H1 (cell line): ENCODE data around the gene TM4SF1. TPM values are rescaled to one million over a fixed set of nuclear protein-coding genes. Genes with fewer than 3 reads are reported as not detected.

Experiments used
- CTCF ChIA-PET: fragments of 300-600 bp; sonication (Branson Sonifier 250); formaldehyde crosslinking; loops from one replicate; lab custom pipeline; 2021; ENCODE audit not compliant: partially characterized antibody; lab: Charles Lee
- POLR2A ChIA-PET: fragments of 300-600 bp; sonication (Branson Sonifier 250); formaldehyde crosslinking; loops from one replicate; lab custom pipeline; 2021; ENCODE audit warnings: inconsistent platforms; ENCODE audit not compliant: partially characterized antibody; lab: Charles Lee
- DNase-seq, 2 experiments: peaks; one replicate each; pipeline versions ENCODE4 v3.0.0 to v3.0.0-alpha.2; 2010 to 2022; ENCODE audit warnings: low spot score in 2 of 2, low read depth in 1 of 2, mixed read lengths in 1 of 2
- FAIRE-seq: peaks from 2 replicates; lab custom pipeline; 2011; peaks lifted over from hg19 to GRCh38; lab: Jason Lieb, UNC
- H2AFZ ChIP-seq: 2 replicates; pipeline ENCODE4 v1.8.1; 2012; ENCODE audit warnings: low read length, inconsistent platforms
- H2AK5ac ChIP-seq: 2 replicates; pipeline ENCODE4 v1.6.1; 2013; ENCODE audit warnings: low read depth, low read length
- H2BK120ac ChIP-seq: replicated peaks from 2 replicates; pipeline ENCODE3; 2013; ENCODE audit warnings: low read depth, low read length, inconsistent platforms
- H2BK12ac ChIP-seq: 2 replicates; pipeline ENCODE4 v1.6.1; 2013; ENCODE audit warnings: low read depth, low read length
- H2BK15ac ChIP-seq: 2 replicates; pipeline ENCODE4 v1.6.1; 2013; ENCODE audit warnings: low read length
- H2BK20ac ChIP-seq: 2 replicates; pipeline ENCODE4 v1.6.1; 2013; ENCODE audit warnings: low read length
- H2BK5ac ChIP-seq: 2 replicates; pipeline ENCODE4 v1.6.1; 2013; ENCODE audit warnings: low read depth, low read length
- H3K14ac ChIP-seq: 2 replicates; pipeline ENCODE4 v1.6.1; 2013; ENCODE audit warnings: inconsistent platforms; ENCODE audit not compliant: insufficient read length
- H3K18ac ChIP-seq: 2 replicates; pipeline ENCODE4 v1.6.1; 2013; ENCODE audit warnings: low read length; ENCODE audit errors: extremely low read depth
- H3K23ac ChIP-seq: 2 replicates; pipeline ENCODE4 v1.6.1; 2013; ENCODE audit warnings: inconsistent platforms; ENCODE audit not compliant: insufficient read length
- H3K23me2 ChIP-seq: 2 replicates; pipeline ENCODE4 v1.6.1; 2013; ENCODE audit warnings: low read depth, low read length
- H3K27ac ChIP-seq: 2 replicates; pipeline ENCODE4 v1.6.1; 2011; ENCODE audit warnings: low read depth, low read length, inconsistent platforms
- H3K27me3 ChIP-seq, 4 experiments: replicated peaks in 1 of 4; 1 replicate in 1 of 4; 2 replicates in 3 of 4; pipeline versions ENCODE4 v1.6.1 to v1.8.1; 2011 to 2013; ENCODE audit warnings: low read length in 3 of 4, mild to moderate bottlenecking in 3 of 4, inconsistent platforms in 2 of 4, mixed read lengths in 2 of 4, moderate library complexity in 1 of 4; ENCODE audit not compliant: control insufficient read depth in 3 of 4, insufficient read depth in 3 of 4; ENCODE audit errors: extremely low read depth in 1 of 4
- H3K36me3 ChIP-seq, 4 experiments: 2 replicates each; pipeline versions ENCODE4 v1.6.1 to v1.8.1; 2011 to 2013; ENCODE audit warnings: mild to moderate bottlenecking in 4 of 4, low read length in 3 of 4, moderate library complexity in 2 of 4, control low read depth in 1 of 4, inconsistent platforms in 1 of 4; ENCODE audit not compliant: insufficient read depth in 4 of 4, control insufficient read depth in 2 of 4
- H3K4ac ChIP-seq: replicated peaks from 2 replicates; pipeline ENCODE3; 2013; ENCODE audit warnings: low read length, low read depth, mixed read lengths, inconsistent platforms; ENCODE audit not compliant: insufficient read length
- H3K4me1 ChIP-seq, 4 experiments: replicated peaks in 1 of 4; 1 replicate in 1 of 4; 2 replicates in 3 of 4; pipeline versions ENCODE4 v1.6.1 to v1.8.1; 2011 to 2013; ENCODE audit warnings: low read length in 3 of 4, inconsistent platforms in 2 of 4, mixed read lengths in 1 of 4; ENCODE audit not compliant: insufficient read depth in 4 of 4, control insufficient read depth in 3 of 4
- H3K4me2 ChIP-seq, 2 experiments: 2 replicates each; pipeline versions ENCODE4 v1.6.1 to v1.8.1; 2011 to 2013; ENCODE audit warnings: low read depth in 2 of 2, low read length in 2 of 2, control low read depth in 1 of 2, inconsistent platforms in 1 of 2, mild to moderate bottlenecking in 1 of 2; ENCODE audit not compliant: insufficient read depth in 1 of 2
- H3K4me3 ChIP-seq, 4 experiments: fragments of 200-600, 300-600 bp in 1 of 4; sonication (generic), shearing (Covaris generic), sonication (Bioruptor Twin) in 1 of 4; 2 replicates each; pipeline versions ENCODE4 v1.5.1 to v1.8.1; 2011 to 2016; ENCODE audit warnings: low read length in 4 of 4, low read depth in 3 of 4, control low read depth in 2 of 4, inconsistent platforms in 2 of 4, mild to moderate bottlenecking in 2 of 4, mixed read lengths in 1 of 4, moderate library complexity in 1 of 4; ENCODE audit not compliant: insufficient read depth in 2 of 4; ENCODE audit errors: extremely low read depth in 1 of 4
- H3K56ac ChIP-seq: replicated peaks from 2 replicates; pipeline ENCODE3; 2013; ENCODE audit warnings: low read depth, mild to moderate bottlenecking, mixed read lengths, low read length, inconsistent platforms; ENCODE audit not compliant: insufficient read length
- H3K79me1 ChIP-seq: 2 replicates; pipeline ENCODE4 v1.6.1; 2013; ENCODE audit warnings: low read depth, low read length, control low read depth
- H3K79me2 ChIP-seq, 2 experiments: 2 replicates each; pipeline versions ENCODE4 v1.6.1 to v1.8.1; 2012 to 2013; ENCODE audit warnings: low read length in 2 of 2, mild to moderate bottlenecking in 2 of 2, inconsistent platforms in 1 of 2; ENCODE audit not compliant: insufficient read depth in 2 of 2, control insufficient read depth in 1 of 2
- H3K9ac ChIP-seq, 4 experiments: replicated peaks in 1 of 4; 1 replicate in 1 of 4; 2 replicates in 3 of 4; pipeline versions ENCODE4 v1.6.1 to v1.8.1; 2011 to 2013; ENCODE audit warnings: low read depth in 3 of 4, low read length in 3 of 4, control low read depth in 2 of 4, mild to moderate bottlenecking in 2 of 4, moderate library complexity in 2 of 4, inconsistent platforms in 1 of 4; ENCODE audit errors: extremely low read depth in 1 of 4
- H3K9me3 ChIP-seq, 2 experiments: 2 replicates each; pipeline versions ENCODE4 v1.6.1 to v1.8.1; 2012 to 2013; ENCODE audit warnings: mild to moderate bottlenecking in 2 of 2, moderate library complexity in 2 of 2, control low read depth in 1 of 2, inconsistent platforms in 1 of 2, low read depth in 1 of 2, low read length in 1 of 2, mixed read lengths in 1 of 2; ENCODE audit not compliant: insufficient read depth in 2 of 2
- H4K20me1 ChIP-seq, 2 experiments: replicated peaks in 1 of 2; 2 replicates each; pipeline versions ENCODE3 to v1.8.1; 2011 to 2013; ENCODE audit warnings: inconsistent platforms in 2 of 2, low read length in 2 of 2, mild to moderate bottlenecking in 1 of 2; ENCODE audit not compliant: insufficient read depth in 2 of 2, control insufficient read depth in 1 of 2
- H4K5ac ChIP-seq: 2 replicates; pipeline ENCODE4 v1.6.1; 2013; ENCODE audit warnings: low read length, low read depth, mixed read lengths, inconsistent platforms; ENCODE audit not compliant: insufficient read length
- H4K8ac ChIP-seq: 2 replicates; pipeline ENCODE4 v1.8.0; 2013; ENCODE audit warnings: mild to moderate bottlenecking, moderate library complexity, low read length, inconsistent platforms; ENCODE audit not compliant: insufficient read depth; ENCODE audit errors: extremely low read depth
- H4K91ac ChIP-seq: replicated peaks from 2 replicates; pipeline ENCODE3; 2013; ENCODE audit warnings: low read length, mixed read lengths, inconsistent platforms; ENCODE audit not compliant: insufficient read length
- EGR1 ChIP-seq: IDR thresholded peaks from 2 replicates; pipeline ENCODE4 v1.6.1; 2011; ENCODE audit warnings: low read depth, low read length, borderline replicate concordance
- GABPA ChIP-seq: IDR thresholded peaks from 2 replicates; pipeline ENCODE4 v1.6.1; 2011; ENCODE audit warnings: mild to moderate bottlenecking, low read length, moderate library complexity, borderline replicate concordance; ENCODE audit not compliant: insufficient read depth
- RXRA ChIP-seq: IDR thresholded peaks from 2 replicates; pipeline ENCODE4 v1.6.1; 2011; ENCODE audit warnings: low read depth, mild to moderate bottlenecking, low read length, moderate library complexity; ENCODE audit not compliant: insufficient read depth
- SP1 ChIP-seq: IDR thresholded peaks from 2 replicates; pipeline ENCODE4 v1.6.1; 2011; ENCODE audit warnings: low read depth, low read length
- SP4 ChIP-seq: IDR thresholded peaks from 2 replicates; pipeline ENCODE4 v1.6.1; 2012; ENCODE audit warnings: low read length, inconsistent platforms
- TAF7 ChIP-seq: optimal IDR thresholded peaks from 2 replicates; pipeline ENCODE3; 2011; ENCODE audit warnings: low read depth, mild to moderate bottlenecking, inconsistent platforms, low read length, moderate library complexity, borderline replicate concordance
- WGBS, 2 experiments: shearing (Covaris generic) in 1 of 2; methylation state at CpG; one replicate each; pipeline versions ENCODE4 v1.1.6 to v1.1.7; 2013 to 2015; ENCODE audit warnings: low lambda C conversion rate in 2 of 2, mixed read lengths in 2 of 2, inconsistent platforms in 1 of 2, low coverage in 1 of 2, missing lambda C conversion rate in 1 of 2; ENCODE audit not compliant: insufficient replicate concordance in 2 of 2, insufficient coverage in 1 of 2, insufficient read length in 1 of 2; ENCODE audit errors: extremely low coverage in 1 of 2, missing lambda C conversion rate in 1 of 2; 5-methylcytosine and 5-hydroxymethylcytosine counted together
- polyA plus RNA-seq, 7 experiments: library from polyadenylated mRNA; depleted of rRNA in 3 of 7; stranded (reverse) in 5 of 7; unstranded in 2 of 7; fragments of >200 nt in 5 of 7; fragments of 200-250 nt in 2 of 7; gene quantifications; 1 replicate in 5 of 7; 2 replicates in 1 of 7; 4 replicates in 1 of 7; pipeline versions ENCODE4 v1.2.1 to v1.2.3, GENCODE V29; 2011 to 2013; ENCODE audit warnings: missing spikeins in 2 of 7, mixed read lengths in 2 of 7
- total RNA-seq: library from RNA; stranded (reverse); fragmentation: NEBNext Ultra II Directional; extraction: Animal tissue kit (Norgen Biotek cat#: 25700); gene quantifications from 2 replicates; pipeline ENCODE4 v1.2.1, GENCODE V29; 2021

Gene TM4SF1
- total and polyA plus RNA-seq, 2 of the 8 experiments (the other 6 are each of a cell fraction or from before 2014, with no cell fraction given), result 0.26 to 1.3 TPM

GRCh38 chr3:149395107-149396089 lies 17.9 kb upstream of the TM4SF1 start:
- Histone ChIP-seq H4K91ac (no peak overlapping the region), H3K36me3 (no peaks in the 10 kb centered on the region), H3K9ac (no peak overlapping the region), H2BK20ac (no peak overlapping the region), H3K23me2 (no peaks in the 10 kb centered on the region), H2BK12ac (no peak overlapping the region), H2BK5ac (no peak overlapping the region), H4K5ac (no peak overlapping the region), H3K9me3 (no peaks in the 10 kb centered on the region), H3K56ac (no peak overlapping the region), H3K18ac (no peak overlapping the region), H3K79me2 (no peaks in the 10 kb centered on the region), H2AK5ac (no peak overlapping the region), H3K23ac (no peak overlapping the region), H2BK120ac (no peak overlapping the region), H3K79me1 (no peaks in the 10 kb centered on the region), H3K4ac (no peak overlapping the region), H2BK15ac (no peak overlapping the region), H3K27ac (no peak overlapping the region), H3K4me1 (no peaks in the 10 kb centered on the region), H4K8ac (no peak overlapping the region), H2AFZ (no peak overlapping the region), H3K4me2 (no peak overlapping the region), H3K4me3 (no peak overlapping the region), H3K14ac (no peak overlapping the region), H4K20me1 (no peaks in the 10 kb centered on the region), H3K27me3 (no peaks in the 10 kb centered on the region)
- ChIA-PET POLR2A (no interaction called here), CTCF (interaction anchor here (0.6 to 1.4 kb wide), 9 partner anchors 15 to 1218 kb away, joined by 3 to 5 read pairs (median 3); no protein-coding TSS in a partner anchor)
- 91% methylated on average over 4 of the region's 4 CpGs; no CpG with 5 or more reads in 1 of the 2 experiments for WGBS, 2 experiments
- DNase-seq, result no peak
- TF ChIP-seq TAF7, result no peak
- no peak for TF ChIP-seq SP1
- TF ChIP-seq RXRA, result no peak
- no peak for TF ChIP-seq GABPA
- TF ChIP-seq EGR1, result no peak
- TF ChIP-seq SP4, result no peak
- FAIRE-seq, result no peak
